Pulmonary artery endothelial cell (primary cell): ENCODE measurements around the gene SMIM15. TPM values are rescaled to one million over a fixed set of nuclear protein-coding genes. Genes with fewer than 3 reads are reported as not detected.

Source experiments
- DNase-seq: peaks from one replicate; pipeline ENCODE4 v3.0.0-alpha.2; 2011; ENCODE audit warnings: low read depth, low spot score
- total RNA-seq: library from RNA; depleted of rRNA; stranded (reverse); fragments of >200 nt; gene quantifications from 2 replicates; pipeline ENCODE4 v1.2.3, GENCODE V29; 2014

Gene SMIM15
- total RNA-seq, 1 donor from 2014 or later: 80.8 TPM

DNA sequence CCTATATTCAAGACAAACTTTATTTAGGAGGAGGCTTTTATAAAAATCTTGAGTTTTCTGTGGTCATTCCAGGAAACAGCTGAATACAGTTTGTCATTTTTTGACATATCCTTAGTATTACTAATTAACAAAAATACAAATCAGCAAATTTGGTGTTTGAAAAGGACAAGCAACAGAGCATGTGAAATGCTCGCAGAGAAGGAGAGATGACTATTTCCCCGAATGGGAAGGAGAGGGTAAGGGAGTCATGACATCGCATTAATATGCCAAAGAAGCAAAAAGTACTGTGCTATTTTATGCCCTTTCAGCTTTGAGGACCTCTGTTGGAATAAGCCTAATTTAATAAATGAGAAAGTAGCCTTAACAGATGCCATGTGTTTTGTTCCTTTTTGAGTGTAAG is 1.8 kb downstream of the SMIM15 start:
- no peak for DNase-seq

DNA sequence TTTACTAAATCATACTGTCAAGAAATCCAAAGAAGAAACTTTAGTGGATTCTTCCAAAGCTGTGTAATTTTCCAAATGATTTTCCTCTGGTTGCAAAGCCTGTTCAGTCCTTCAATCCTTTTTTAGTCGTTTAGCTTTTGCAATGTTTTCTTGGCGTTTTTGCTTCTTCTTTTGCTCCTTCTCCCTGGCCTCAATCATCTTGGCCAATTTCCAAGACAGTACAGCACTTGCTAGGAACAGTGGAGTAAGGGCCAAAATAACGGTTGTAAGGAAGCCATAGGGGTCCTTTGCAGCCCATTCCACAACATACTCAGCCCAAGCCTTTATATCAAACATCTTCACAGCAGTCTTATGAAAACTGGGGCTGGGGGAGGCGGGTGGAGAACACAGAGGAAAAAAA is 2.4 kb downstream of the SMIM15 start:
- no peak for DNase-seq

DNA sequence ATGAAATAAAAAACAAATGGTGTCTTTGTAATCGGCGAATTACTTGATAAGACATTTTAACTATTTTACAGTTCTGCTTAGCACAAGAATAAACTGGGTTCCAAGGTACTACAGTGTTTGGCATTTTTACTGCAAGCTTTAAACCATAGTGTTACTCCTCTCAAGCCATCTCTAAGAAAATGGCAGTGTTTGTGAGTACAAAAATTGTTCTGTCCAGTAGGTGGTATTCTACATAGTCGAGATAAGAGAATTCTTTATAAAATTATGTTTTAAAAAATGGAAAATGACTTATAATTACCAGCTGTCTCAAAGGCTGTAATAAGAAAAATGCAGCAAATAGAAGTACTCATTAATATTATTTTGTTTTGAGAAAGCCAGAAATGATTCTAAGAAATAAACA is 3.2 kb downstream of the SMIM15 start:
- no peak for DNase-seq

DNA sequence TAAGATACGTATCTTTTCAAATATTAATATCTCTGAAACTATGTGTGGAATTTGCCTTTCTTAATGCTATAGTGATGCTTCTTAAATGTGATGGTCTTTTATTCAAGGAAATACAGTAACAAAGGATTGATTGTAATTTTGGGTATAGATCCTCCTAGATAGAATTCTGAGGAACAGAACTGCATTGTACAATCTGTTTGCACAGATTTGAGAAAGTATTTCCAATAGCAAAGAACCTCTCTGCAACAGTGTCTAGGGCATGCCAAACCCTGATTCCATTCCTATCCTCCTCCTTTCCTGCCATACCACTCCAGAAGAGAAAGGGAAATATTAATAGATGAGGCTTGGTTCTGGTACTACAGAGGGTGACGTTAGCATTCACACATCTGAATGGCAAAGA is 10.4 kb downstream of the SMIM15 start:
- DNase-seq: no peak

DNA sequence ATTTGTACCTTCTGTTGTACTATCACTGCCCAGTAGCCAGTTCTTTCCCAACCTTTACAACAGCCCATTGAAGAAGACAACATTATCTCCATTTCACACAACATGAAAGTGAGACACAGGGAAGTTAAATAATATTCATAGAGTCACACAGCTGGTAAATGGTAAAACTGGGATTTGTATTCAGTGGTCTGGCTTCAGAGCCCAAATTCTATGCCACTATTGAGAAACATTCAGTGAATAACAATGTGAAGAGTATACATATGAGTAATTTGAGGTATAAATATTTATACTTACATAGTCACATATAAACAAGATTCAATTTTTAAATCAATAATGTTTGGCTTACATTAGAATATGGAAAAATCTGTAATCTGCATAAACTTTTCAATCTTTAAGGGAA is 13.8 kb downstream of the SMIM15 start:
- DNase-seq: no peak

DNA sequence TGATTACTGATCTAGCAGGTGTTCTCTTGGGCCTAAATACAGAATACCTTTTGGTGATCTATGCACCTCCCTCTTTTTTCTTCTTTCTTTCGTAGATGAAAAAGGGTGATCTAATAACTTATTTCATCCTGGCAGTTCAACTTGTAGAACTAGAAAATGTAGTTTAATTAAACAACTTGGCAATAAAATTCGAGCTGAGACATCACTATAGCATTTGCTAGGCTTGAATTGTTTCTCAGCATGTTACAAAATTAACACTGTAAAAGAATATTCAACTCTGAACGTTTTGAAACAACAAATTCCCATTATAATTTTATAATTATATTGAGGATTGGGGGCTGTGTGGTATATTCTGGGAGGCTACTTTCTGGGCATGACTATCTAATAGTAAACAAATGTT is 19.5 kb downstream of the SMIM15 start:
- no peak for DNase-seq

DNA sequence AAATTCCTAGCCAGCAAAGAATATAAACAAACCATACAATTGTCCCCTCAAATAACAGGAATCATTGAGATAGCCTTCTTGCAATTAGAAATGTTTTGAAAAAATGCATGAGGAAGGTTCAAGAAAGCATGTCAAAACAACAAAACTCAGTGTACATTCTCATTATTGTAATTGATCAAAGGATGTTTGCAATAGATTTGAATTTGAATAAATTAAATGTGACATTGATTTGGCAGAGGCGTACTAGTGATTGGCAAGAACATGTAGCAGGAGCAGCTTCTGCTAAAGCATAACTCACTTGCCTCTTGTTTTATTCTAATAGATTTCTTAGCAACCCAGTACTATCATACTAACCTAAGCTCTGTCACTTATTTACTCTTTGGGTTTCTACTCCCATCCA is 19.9 kb downstream of the SMIM15 start:
- DNase-seq: no peak

DNA sequence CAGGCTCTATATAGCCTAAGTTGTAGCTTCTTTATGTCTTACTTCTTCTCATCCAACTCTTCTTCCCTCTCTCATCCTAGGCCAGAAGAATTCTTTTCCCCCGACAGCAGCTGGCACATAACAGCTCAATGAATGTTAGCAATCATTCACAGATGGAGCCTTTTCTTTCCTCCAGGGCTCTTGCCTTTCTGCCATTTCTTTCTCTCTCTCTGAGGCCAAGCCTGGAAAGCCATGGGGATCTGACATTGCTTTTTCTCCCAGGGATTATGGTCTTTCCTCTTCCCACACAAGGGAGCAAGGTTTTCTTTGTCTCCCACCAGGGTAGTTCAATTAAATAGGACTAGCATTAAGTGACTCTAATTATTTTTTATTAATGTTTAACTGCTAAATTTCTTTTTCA is 20.5 kb downstream of the SMIM15 start:
- no peak for DNase-seq

DNA sequence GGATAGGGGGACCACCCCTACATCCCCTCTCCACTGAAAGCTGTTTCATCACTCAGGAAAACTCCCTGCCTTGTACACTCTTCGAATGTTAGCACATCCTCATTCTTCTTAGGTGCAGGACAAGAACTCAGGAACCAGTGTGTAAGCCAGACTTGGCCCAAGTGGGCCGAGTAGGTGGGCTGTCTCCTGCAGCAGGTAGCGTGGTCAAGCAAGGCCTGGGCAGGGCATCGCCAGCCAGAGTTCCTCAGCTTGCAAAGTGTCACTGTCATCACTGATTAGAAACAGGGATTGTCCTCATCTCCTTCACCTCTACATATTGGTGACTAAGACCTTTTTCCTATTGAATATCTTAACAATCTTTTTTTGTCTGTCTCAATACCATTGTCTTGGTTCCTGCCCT is 22.3 kb downstream of the SMIM15 start:
- no peak for DNase-seq

DNA sequence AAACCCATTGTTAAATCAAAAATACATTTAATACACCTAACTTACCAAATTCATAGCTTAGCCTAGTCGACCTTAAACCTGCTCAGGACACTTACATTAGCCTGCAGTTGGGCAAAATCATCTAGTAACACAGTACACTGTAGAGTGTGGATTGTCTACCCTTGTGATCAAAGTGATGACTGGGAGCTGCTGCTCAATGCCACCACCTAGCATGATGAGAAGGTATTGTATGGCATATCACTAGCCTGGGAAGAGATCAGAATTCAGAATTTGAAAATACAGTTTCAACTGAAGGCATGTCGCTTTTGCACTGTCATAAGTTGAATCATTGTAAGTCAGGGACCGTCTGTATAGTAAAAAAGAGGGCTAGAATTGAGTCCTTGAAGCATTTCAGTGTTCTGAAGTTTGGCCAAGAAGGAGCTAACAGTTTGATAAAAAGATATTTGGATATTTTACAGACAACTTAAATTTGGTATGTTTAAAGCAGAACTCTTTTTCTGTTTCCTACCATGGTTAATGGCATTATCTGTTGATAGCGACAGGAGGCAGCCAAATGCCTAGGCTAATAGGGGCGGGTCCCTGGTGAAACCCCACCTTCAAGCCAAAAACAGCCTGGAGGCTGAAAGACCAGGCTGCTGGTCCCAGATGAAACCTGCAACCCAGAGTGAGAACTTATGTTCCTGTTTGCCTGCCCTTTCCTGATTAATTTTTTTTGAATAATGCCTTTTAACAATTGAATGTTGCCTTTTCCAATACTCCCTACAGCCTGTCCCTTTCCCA is 23.0 kb downstream of the SMIM15 start:
- DNase-seq: no peak

DNA sequence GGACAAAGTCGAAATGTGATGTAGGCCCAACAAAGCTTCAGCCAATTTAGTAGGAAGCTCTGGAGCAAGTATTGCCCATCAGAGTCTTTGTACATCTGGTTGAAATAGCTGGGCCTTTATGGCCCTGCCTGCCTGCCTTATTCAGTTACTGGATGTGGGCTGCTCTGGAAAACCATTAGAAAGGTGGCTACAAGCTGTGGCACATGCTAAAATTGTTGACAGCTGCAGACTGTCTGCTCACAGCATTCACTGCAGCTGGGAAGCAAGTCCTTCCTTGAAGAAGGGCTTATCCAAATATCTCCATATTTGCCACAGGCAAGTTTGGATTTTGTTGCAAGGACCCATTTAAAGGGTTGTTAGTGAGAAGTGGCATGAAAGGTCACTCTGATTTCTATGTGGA is 24.4 kb downstream of the SMIM15 start:
- no peak for DNase-seq

DNA sequence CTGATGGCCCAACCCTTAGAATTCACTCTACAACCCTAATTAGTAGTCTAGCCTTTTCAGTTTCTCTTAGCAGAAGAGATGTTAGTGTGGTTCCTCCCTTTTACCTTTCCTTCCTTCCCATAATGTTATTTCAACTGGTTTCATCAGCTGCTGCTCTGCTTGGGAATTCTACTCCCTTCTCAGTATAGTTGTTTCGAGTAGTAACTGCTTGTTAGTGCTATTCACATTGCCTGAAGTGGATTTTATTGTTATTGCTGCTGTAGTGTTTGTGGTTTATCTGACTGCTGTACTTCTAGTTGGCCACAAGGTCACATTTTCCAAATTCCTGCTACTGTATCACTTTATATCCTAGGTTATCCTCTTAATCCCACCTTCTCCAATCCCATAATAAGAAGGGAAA is 29.7 kb downstream of the SMIM15 start:
- no peak for DNase-seq

DNA sequence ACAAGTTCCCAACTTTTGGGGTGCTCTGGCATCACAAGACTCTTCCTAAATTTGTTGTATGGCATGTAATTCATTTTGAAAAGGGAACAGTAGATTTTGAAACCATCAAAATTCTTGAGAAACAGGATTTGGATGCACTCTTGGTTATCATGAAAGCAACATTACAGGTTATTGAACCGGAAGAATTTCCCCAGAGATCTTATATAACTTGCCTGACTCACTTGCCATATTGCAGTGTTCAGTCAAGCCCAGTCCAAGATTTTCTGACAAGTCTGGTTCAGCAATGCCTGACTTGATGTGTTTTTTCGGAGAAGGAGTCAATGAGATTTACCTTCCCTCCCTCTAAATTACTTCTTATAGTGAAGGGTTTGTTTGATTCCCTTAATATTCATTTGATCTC is 32.0 kb downstream of the SMIM15 start:
- no peak for DNase-seq

DNA sequence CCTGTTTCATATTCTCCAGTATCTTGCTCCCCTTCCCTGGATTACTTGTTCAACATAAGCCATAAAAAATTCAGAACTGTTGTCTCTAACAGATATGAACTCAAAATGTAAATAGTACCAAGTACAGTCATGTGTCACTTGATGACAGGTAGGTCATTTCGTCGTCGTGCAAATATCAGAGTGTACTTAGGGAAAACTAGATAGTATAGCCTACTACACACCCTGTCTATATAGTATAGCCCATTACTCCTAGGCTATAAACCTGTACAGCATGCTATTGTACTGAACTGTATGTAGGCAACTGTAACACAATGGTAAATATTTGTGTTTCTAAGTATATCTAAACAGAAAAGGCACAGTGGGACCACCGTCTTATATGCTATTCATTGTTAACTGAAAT is 39.1 kb downstream of the SMIM15 start:
- no peak for DNase-seq

DNA sequence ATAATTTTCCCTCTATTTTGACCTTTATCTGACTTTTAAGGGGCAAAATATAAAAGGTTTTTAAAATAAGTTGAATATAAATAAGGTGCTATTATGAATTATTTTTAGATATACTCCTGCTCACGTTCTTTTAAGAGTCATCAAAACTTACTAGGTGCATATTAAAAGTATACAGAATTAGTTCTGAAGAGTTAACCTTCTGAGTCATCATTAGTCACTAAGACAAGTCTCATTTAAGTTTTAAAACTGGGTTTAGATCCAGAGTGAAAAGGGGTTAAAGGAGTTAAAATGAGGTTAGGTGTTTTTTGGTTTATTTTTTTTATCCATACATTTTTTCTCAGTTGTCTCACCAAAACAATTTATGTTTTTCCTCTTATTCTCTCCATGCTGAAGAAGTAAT is 41.7 kb downstream of the SMIM15 start:
- no peak for DNase-seq

DNA sequence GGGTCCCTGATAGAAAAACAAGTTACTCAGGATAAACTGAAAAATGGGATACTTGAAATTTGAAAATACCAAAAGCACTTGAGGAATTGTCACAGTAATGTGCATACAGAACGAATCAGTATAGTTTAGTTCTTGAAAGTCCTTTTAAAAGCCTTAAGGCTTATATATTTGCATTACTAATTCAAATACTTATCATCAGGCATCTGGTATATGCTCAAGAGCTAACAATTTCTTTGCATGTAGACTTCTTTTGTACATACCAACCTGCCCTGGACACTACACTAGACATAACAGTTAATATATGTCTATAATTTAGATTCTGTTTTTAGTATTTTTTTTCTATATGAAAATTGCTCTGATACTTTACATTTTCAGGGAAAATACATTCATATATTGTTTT is 43.2 kb downstream of the SMIM15 start:
- DNase-seq: no peak

DNA sequence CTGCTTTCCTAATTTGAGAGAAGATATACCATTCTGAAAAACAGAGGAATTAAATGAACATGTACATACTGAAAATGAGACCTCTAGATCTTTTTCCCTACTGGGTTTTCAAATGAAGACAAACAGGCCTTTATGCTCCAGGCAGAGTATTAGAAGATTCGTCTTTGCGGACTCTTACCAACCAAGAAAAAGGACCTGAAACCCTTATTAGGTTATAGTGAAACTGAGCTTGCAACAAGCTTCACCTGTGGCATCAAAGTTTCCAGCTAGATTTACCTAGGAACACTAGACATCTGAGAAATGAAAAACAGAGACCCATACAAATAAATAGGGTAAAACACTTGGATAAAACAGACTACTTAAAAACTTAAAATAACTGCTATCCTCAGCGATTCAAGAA is 46.3 kb downstream of the SMIM15 start:
- no peak for DNase-seq

DNA sequence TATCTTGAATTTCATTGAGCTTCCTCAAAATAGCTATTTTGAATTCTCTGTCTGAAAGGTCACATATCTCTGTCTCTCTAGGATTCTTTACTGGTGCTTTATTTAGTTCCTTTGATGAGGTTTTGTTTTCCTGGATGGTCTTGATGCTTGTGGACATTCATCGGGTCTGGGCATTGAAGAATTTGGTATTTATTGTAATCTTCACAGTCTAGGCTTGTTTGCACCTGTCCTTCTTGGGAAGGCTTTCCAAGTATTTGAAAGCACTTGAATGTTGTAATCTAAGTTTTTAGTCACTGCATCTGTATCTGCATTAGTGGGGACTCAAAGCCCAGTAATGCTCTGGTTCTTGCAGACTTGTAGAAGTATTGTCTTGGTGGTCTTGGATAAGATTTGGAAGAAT is 47.8 kb downstream of the SMIM15 start:
- no peak for DNase-seq

Other genes starting within 250 kb of the SMIM15 start
- gene ERCC8, start 217.4 kb downstream of the SMIM15 start, total RNA-seq: 16.0 and 18.0 TPM in 2 replicates
- gene NDUFAF2, start 217.3 kb downstream of the SMIM15 start, total RNA-seq: 29.9 and 35.5 TPM in 2 replicates
- 21.1 and 25.5 TPM in 2 replicates for gene ZSWIM6, start 169.8 kb upstream of the SMIM15 start, total RNA-seq